HEK293 (cell line): ENCODE measurements around the gene NEURL1.

Experiments
- HOXA7 ChIP-seq: sonication (generic); formaldehyde crosslinking; IDR thresholded peaks from 2 replicates; pipeline ENCODE4 v1.8.1; 2022; ENCODE audit warnings: missing genetic modification reagents, borderline replicate concordance
- IKZF3 ChIP-seq: fragments of 450-650 bp; IDR thresholded peaks from 2 replicates; pipeline ENCODE4 v1.5.0; 2018; ENCODE audit warnings: missing biosample characterization, mild to moderate bottlenecking, missing genetic modification characterization, moderate library complexity
- KLF9 ChIP-seq: fragments of 450-650 bp; formaldehyde crosslinking; IDR thresholded peaks from 2 replicates; pipeline ENCODE4 v1.5.1; 2016; ENCODE audit warnings: missing biosample characterization, missing genetic modification characterization, low read depth
- REST ChIP-seq: fragments of 450-650 bp; formaldehyde crosslinking; IDR thresholded peaks from 2 replicates; pipeline ENCODE4 v1.5.1; 2016; ENCODE audit warnings: missing biosample characterization, missing genetic modification characterization
- SCRT2 ChIP-seq: fragments of 450-650 bp; formaldehyde crosslinking; IDR thresholded peaks from 2 replicates; pipeline ENCODE4 v1.5.1; 2016; ENCODE audit warnings: missing biosample characterization, missing genetic modification characterization
- TCF7L2 ChIP-seq: IDR thresholded peaks from 2 replicates; pipeline ENCODE4 v1.6.1; 2011; ENCODE audit warnings: low read depth, mild to moderate bottlenecking, inconsistent platforms, low read length, moderate library complexity, borderline replicate concordance
- ZNF112 ChIP-seq: fragments of 450-650 bp; formaldehyde crosslinking; IDR thresholded peaks from 2 replicates; pipeline ENCODE4 v1.5.0; 2017; ENCODE audit warnings: missing biosample characterization, missing genetic modification characterization
- ZNF132 ChIP-seq: fragments of 450-650 bp; formaldehyde crosslinking; IDR thresholded peaks from 2 replicates; pipeline ENCODE4 v1.5.1; 2017; ENCODE audit warnings: missing biosample characterization, missing genetic modification characterization, borderline replicate concordance
- ZNF155 ChIP-seq: fragments of 450-650 bp; formaldehyde crosslinking; IDR thresholded peaks from 2 replicates; pipeline ENCODE4 v1.5.1; 2016; ENCODE audit warnings: missing biosample characterization, missing genetic modification characterization
- ZNF202 ChIP-seq: fragments of 450-650 bp; formaldehyde crosslinking; IDR thresholded peaks from 2 replicates; pipeline ENCODE4 v1.5.1; 2016; ENCODE audit warnings: missing biosample characterization, missing genetic modification characterization, borderline replicate concordance
- ZNF335 ChIP-seq: fragments of 450-650 bp; formaldehyde crosslinking; conservative IDR thresholded peaks from 2 replicates; pipeline ENCODE4 v1.5.1; 2016; ENCODE audit warnings: missing biosample characterization, missing genetic modification characterization
- ZNF341 ChIP-seq: fragments of 450-650 bp; formaldehyde crosslinking; IDR thresholded peaks from 2 replicates; pipeline ENCODE4; 2016; ENCODE audit warnings: low read depth, missing biosample characterization, missing genetic modification characterization
- ZNF548 ChIP-seq: fragments of 450-650 bp; formaldehyde crosslinking; IDR thresholded peaks from 2 replicates; pipeline ENCODE4 v1.5.1; 2016; ENCODE audit warnings: missing biosample characterization, missing genetic modification characterization
- ZNF585B ChIP-seq: fragments of 450-650 bp; formaldehyde crosslinking; IDR thresholded peaks from 2 replicates; pipeline ENCODE4 v1.5.1; 2016; ENCODE audit warnings: missing biosample characterization, missing genetic modification characterization
- ZNF664 ChIP-seq: fragments of 450-650 bp; formaldehyde crosslinking; IDR thresholded peaks from 2 replicates; pipeline ENCODE4 v1.5.1; 2016; ENCODE audit warnings: missing biosample characterization, missing genetic modification characterization
- ZNF692 ChIP-seq: fragments of 450-650 bp; formaldehyde crosslinking; IDR thresholded peaks from 2 replicates; pipeline ENCODE4 v1.5.1; 2016; ENCODE audit warnings: missing biosample characterization, missing genetic modification characterization
- ZNF704 ChIP-seq: fragments of 450-650 bp; formaldehyde crosslinking; IDR thresholded peaks from 2 replicates; pipeline ENCODE4 v1.5.1; 2016; ENCODE audit warnings: missing biosample characterization, missing genetic modification characterization
- ZNF747 ChIP-seq: fragments of 450-650 bp; formaldehyde crosslinking; IDR thresholded peaks from 2 replicates; pipeline ENCODE4 v1.5.1; 2016; ENCODE audit warnings: missing biosample characterization, missing genetic modification characterization
- ZNF776 ChIP-seq: fragments of 450-650 bp; formaldehyde crosslinking; IDR thresholded peaks from 2 replicates; pipeline ENCODE4 v1.5.0; 2017; ENCODE audit warnings: missing biosample characterization, missing genetic modification characterization, borderline replicate concordance
- ZNF837 ChIP-seq: fragments of 450-650 bp; formaldehyde crosslinking; IDR thresholded peaks from 2 replicates; pipeline ENCODE4 v1.5.1; 2016; ENCODE audit warnings: missing biosample characterization, missing genetic modification characterization
- TF ChIP-seq, protein P1 (sequence below): IDR thresholded peaks from 2 replicates; pipeline ENCODE4 v1.6.1; 2011; ENCODE audit warnings: mild to moderate bottlenecking, low read depth, low read length, borderline replicate concordance
- TF ChIP-seq, protein P2 (sequence below): fragments of 450-650 bp; formaldehyde crosslinking; IDR thresholded peaks from 2 replicates; pipeline ENCODE4 v1.5.1; 2016; ENCODE audit warnings: missing biosample characterization, missing genetic modification characterization
- TF ChIP-seq, protein P3 (sequence below): fragments of 450-650 bp; formaldehyde crosslinking; IDR thresholded peaks from 2 replicates; pipeline ENCODE4 v1.5.1; 2017; ENCODE audit warnings: missing biosample characterization, missing genetic modification characterization
- TF ChIP-seq, protein P4 (sequence below): fragments of 450-650 bp; formaldehyde crosslinking; IDR thresholded peaks from 2 replicates; pipeline ENCODE4 v1.5.1; 2016; ENCODE audit warnings: missing biosample characterization, missing genetic modification characterization

The NEURL1 gene

GRCh38 chr10:103493916-103494877, 692 bp downstream of the NEURL1 start (continued):
- TF ChIP-seq ZNF341 (tag by site-specific recombination) (no peak; the same call in 1 of the 2 replicates), SCRT2 (tag by site-specific recombination) (peak; percentile 99), ZNF548 (tag by site-specific recombination) (no peak), KLF9 (tag by site-specific recombination) (peak; percentile 64), ZNF335 (peak; percentile 89), ZNF155 (no peak), ZNF837 (tag by site-specific recombination) (no peak), REST (tag by site-specific recombination) (no peak), ZNF664 (tag by site-specific recombination) (no peak), ZNF132 (tag by site-specific recombination) (no peak), ZNF202 (tag by site-specific recombination) (no peak), ZNF585B (no peak), ZNF776 (tag by site-specific recombination) (no peak), ZNF112 (no peak), TCF7L2 (no peak), ZNF692 (tag by site-specific recombination) (peak; percentile 21; the same call in 1 of the 2 replicates), HOXA7 (CRISPR knock-in tag) (no peak), IKZF3 (tag by site-specific recombination) (no peak), ZNF704 (tag by site-specific recombination) (no peak), ZNF747 (tag by site-specific recombination) (no peak)
- TF ChIP-seq, protein P1, sequence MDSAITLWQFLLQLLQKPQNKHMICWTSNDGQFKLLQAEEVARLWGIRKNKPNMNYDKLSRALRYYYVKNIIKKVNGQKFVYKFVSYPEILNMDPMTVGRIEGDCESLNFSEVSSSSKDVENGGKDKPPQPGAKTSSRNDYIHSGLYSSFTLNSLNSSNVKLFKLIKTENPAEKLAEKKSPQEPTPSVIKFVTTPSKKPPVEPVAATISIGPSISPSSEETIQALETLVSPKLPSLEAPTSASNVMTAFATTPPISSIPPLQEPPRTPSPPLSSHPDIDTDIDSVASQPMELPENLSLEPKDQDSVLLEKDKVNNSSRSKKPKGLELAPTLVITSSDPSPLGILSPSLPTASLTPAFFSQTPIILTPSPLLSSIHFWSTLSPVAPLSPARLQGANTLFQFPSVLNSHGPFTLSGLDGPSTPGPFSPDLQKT, result no peak
- TF ChIP-seq, protein P2, sequence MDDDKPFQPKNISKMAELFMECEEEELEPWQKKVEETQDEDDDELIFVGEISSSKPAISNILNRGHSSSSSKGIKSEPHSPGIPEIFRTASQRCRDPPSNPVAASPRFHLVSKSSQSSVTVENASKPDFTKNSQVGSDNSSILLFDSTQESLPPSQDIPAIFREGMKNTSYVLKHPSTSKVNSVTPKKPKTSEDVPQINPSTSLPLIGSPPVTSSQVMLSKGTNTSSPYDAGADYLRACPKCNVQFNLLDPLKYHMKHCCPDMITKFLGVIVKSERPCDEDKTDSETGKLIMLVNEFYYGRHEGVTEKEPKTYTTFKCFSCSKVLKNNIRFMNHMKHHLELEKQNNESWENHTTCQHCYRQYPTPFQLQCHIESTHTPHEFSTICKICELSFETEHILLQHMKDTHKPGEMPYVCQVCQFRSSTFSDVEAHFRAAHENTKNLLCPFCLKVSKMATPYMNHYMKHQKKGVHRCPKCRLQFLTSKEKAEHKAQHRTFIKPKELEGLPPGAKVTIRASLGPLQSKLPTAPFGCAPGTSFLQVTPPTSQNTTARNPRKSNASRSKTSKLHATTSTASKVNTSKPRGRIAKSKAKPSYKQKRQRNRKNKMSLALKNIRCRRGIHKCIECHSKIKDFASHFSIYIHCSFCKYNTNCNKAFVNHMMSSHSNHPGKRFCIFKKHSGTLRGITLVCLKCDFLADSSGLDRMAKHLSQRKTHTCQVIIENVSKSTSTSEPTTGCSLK (tag by site-specific recombination), result no peak
- TF ChIP-seq, protein P3, sequence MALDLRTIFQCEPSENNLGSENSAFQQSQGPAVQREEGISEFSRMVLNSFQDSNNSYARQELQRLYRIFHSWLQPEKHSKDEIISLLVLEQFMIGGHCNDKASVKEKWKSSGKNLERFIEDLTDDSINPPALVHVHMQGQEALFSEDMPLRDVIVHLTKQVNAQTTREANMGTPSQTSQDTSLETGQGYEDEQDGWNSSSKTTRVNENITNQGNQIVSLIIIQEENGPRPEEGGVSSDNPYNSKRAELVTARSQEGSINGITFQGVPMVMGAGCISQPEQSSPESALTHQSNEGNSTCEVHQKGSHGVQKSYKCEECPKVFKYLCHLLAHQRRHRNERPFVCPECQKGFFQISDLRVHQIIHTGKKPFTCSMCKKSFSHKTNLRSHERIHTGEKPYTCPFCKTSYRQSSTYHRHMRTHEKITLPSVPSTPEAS (tag by site-specific recombination), result no peak
- TF ChIP-seq, protein P4, sequence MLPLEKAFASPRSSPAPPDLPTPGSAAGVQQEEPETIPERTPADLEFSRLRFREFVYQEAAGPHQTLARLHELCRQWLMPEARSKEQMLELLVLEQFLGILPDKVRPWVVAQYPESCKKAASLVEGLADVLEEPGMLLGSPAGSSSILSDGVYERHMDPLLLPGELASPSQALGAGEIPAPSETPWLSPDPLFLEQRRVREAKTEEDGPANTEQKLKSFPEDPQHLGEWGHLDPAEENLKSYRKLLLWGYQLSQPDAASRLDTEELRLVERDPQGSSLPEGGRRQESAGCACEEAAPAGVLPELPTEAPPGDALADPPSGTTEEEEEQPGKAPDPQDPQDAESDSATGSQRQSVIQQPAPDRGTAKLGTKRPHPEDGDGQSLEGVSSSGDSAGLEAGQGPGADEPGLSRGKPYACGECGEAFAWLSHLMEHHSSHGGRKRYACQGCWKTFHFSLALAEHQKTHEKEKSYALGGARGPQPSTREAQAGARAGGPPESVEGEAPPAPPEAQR, result no peak
